Caki2 (cell line): ENCODE data around the gene PSMB1. TPM values are rescaled to one million over a fixed set of nuclear protein-coding genes. Genes with fewer than 3 reads are reported as not detected.

Source experiments
- total RNA-seq: library from RNA; depleted of rRNA; stranded (reverse); fragments of >200 nt; shearing (Covaris generic); gene quantifications from 2 replicates; pipeline ENCODE4 v1.2.3, GENCODE V29; 2014; ENCODE audit warnings: low replicate concordance; rRNA removed

PSMB1 gene
- total RNA-seq, 1 experiment from 2014 or later, result 776 TPM

Other genes with a start within 250 kb of the PSMB1 start
- gene FAM120B, start 246.5 kb downstream of the PSMB1 start, total RNA-seq, result 6.3 and 10.1 TPM in 2 replicates
- 13.3 and 15.2 TPM in 2 replicates for gene TBP, start 1.1 kb upstream of the PSMB1 start, total RNA-seq
- gene PDCD2, start 31.3 kb upstream of the PSMB1 start, total RNA-seq, result 149 and 170 TPM in 2 replicates